ENCODE results near the gene NBEA.

Gene NBEA

DNA sequence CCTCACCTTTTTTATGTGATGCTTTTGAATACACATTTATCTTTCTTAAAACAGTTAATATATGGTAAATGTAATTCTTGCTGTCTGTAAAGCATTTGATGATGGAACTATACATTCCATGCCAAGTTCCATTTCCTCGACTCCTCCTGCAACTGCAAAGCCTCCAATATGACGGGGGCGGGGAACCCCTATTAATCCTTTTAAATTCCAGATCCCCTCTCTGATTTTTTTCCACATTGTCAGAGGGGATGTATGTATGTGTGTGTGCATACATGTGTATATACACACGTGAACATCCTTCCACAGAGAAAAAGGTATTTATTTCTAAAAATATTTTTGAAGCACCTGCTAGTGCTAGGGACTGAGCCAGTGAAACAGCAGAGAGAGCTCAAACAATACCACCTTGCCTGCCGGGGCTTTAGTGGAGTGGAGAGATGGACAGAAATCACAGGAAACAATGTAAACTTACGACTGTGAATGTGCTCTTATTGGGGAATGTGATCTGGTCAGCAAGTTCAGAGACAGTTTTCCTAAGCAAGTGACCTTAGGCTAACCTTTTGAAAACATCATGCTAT lies 559.7 kb downstream of the NBEA start:
- DNase-seq (ENCODE audit: low spot score): no peak

DNA sequence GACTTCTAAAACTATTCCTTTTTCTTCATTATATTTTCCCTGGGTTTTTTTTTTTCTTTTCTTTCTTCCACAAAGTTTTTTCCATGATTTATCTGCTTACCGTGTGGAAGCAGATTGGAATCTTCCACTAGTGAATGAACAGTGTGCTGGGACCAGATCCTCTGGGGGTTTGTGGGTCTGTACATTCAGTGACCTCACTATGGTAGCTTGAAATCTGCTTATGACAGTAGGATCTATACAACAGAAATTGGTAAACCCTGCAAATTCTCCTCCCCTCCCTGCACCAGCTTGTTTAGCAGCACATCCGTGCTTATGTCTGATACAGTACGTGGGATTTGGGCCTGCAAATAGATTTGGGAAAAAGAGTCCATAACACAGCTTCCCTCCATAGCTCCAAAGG lies 560.4 kb downstream of the NBEA start:
- no peak for DNase-seq (ENCODE audit: low spot score)

DNA sequence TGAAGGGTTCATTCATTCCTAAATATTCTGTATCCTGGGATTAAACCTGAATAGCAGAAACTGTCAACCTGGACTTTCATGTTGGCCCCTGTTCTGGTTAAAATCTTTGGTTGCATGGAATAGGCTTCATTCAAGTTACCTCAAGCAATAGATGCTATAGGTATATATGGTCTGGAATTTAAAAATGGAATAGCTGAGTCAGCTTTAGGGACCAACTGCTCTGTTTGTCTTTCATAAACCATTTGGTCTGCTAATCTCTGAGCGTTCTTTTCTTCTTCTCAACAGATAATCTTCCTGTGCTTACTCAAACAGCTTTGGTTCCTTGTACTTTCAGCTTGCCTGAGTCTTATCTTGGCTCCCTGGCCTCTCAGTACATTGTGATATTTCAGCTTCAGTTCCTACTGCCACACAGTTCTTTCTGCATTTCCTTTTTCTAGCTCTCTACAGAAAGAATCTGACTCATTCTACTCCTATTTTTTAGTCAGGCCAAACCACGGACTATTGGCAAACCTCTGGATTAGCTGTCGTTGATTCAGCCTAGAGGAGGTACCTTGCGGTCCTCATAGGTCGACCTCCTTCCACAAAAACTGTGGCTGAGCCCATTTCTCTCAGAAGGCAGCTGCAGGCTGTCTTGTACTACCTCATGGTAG lies 570.3 kb downstream of the NBEA start:
- peak; percentile 80 for DNase-seq (ENCODE audit: low spot score)

DNA sequence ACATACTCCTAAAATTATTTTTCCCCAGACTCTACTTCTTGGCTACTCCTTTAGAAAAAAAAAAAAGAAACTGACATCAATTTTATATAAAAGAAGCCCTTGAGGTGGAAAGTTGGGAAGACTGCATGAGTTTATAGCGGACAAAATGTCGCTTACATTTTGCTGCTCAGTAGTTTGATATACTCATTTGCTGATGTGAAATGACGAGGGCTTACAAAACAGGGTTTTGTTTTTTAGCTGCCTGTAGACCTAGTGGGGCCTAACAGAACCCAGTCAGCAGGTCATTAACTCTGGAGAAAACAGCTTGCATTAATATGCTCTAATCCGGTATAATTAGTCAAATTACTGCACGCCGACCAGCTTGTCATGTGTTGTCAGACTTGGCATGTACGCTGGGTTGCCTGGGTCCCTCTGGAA lies 572.0 kb downstream of the NBEA start:
- DNase-seq (ENCODE audit: low spot score): no peak

DNA sequence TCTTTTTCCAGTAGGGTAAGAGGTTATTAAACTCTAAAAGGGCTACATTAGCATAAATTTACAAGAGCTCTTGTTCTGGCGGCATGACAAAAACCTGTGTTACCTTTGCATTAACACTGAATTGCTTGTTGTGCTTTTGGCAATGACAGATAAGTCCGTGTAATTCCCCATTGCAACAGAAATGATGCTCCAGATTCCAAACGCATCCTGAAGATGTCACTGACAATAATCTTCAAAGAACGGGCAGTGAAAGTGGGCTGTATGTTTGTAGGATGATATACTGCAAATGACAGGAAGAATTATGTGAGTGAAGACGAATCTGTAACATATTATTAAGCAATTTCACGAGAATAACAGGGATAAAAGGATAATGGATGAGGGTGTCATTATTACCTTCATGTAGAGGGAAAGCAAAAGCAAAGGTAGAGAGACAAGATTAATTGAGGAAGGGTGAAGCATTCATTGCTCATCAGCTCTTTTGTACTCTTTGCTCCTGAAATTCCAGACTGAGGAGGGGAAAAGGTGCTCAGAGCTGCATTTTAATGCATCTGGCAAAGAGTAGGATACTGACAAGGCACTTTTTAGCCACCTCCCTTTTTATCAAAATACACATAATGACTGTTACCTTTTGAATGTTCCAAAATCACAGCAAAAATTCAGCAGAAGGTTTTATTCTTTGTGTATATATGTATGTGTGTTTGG lies 572.9 kb downstream of the NBEA start:
- DNase-seq (ENCODE audit: low spot score): no peak

DNA sequence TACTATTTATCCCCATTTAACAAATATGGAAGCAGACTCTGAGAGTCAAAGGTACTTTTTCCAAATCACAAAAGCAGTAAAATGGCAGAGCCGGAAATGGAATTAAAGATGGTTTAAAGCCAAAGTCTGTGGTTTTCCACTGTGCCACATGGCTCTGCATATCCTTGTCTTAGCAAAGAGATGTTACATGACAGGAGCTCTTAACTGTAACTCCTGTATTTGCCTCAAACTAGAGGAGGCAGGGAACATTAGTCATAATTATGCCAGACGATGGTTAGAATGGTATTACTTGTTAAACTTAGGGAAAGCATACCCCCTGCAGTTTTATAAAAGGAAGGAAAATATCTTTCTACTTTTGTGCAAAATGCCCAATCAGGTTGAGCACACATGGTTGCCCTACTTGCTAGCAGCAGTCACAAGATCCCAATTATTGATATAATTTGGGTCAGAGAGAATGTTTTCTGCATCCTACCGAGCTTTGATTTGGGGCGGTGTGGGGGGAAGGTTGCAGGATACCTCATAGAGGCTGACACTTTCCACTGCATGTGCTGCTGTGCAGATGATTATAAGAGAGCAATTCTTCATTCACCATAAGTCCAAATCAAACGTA lies 576.4 kb downstream of the NBEA start:
- DNase-seq (ENCODE audit: low spot score): no peak

DNA sequence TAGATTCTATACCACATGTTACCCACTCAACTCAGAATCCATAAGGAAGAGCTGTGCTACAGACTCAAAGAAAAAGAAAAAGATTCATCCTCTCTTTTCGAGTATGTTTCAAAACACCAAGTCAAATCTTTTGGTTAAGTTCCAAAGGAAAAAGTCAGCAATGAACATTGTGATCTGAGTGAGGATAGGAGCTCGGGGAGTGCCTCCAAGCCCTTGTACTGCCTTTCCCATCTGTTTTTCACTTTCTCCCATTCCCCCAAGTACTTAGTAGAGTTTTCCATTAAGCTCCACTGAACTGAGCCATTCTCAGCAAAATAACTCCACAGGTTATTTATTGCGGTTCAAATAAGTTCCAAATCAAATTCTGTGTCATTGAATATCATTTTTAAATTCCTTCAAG lies 582.1 kb downstream of the NBEA start:
- DNase-seq (ENCODE audit: low spot score): no peak

DNA sequence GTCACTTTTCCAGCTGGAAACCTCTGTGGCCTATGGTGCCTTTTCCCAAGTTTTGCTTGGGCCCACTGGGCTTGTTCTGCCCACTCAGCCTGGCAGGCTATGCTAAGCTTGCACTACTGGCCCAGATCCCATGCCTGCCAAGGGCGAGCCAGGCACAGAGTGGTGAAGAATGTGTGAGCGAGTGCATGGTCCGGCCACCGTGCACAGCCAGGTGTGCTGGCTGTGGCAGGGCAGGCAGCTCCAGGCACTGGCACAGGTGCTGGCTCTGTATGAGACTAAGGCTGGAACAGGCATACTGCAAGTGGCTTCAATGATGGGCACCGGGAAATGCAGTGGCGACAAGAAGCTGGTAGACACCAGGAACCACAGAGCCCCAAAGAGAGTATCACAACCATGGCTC lies 584.5 kb downstream of the NBEA start:
- DNase-seq (ENCODE audit: low spot score): no peak

DNA sequence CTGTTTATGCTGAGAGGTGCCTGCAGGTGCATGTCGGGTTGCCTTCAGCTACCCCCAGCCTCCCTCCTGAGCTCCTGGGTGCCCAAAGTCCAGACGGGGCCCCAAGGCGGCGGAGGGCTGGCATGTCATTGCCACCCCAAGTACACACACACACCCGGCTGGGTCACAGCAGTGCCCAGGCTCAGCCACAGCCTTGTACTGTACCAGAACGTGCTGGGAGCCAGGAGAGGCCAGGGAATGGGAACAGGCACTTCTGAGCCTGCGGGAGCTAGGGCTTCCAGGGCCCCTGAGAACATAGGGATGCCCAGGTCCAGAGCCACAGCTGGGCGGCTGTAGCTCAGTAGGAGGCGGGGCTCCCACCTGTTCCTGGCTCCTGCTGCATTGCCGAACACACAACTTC lies 585.4 kb downstream of the NBEA start:
- no peak for DNase-seq (ENCODE audit: low spot score)

DNA sequence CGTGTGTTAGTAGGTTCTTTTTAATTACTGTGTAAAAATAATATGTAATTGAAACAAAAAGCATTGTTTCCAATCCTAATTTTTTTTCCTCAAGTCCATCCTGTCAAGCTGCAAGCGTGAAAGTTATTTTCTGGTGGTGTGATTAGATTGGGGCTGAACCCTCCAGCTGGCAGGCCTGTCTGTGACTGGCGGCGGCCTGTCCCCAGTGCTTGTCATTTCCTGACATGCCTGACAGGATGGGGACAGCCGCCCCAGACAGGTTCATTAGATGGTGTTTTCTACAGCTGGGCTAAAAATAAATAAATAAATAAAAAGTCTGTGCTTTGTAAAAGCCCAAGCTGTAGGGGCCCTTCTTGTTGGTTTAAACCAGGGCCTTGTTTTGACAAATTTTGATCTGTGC lies 588.1 kb downstream of the NBEA start:
- DNase-seq (ENCODE audit: low spot score): no peak

DNA sequence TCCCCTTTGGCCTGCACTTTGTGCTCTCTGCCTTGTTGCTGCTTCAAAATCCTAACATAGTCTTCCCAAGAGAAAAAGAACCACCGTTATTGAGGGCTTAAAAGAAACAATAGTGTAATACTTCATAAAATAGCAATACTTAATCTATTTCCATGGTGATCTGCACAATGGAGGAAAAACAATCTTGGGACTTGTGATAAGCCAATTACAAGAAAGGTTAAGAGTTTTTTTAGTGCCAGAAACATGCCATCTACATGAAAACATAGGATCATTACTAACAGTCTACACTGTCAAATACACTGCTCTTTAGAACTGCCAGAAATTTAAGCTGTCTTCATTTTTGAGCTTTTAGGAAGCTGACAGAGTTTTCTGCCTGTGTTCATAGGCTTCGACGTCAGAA lies 588.5 kb downstream of the NBEA start:
- DNase-seq (ENCODE audit: low spot score): no peak

DNA sequence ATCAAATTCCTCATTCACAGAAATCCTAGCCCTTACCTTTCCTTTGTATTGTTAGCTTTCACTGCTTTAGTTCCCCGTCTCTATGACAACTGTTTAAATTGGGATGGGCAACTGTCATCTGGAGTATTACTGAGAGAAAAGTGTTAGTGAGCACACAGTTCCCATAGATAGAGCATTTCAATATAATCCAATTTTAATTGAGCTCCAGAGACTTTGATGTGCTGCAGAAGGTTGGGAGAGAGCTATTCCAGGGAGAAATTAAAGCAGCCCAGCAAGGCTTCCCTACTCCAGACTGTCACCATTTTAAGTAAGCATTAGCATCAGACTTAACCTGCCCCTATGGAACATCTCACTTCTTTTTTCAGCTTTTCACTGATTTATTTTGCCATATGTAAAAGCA lies 589.5 kb downstream of the NBEA start:
- no peak for DNase-seq (ENCODE audit: low spot score)

DNA sequence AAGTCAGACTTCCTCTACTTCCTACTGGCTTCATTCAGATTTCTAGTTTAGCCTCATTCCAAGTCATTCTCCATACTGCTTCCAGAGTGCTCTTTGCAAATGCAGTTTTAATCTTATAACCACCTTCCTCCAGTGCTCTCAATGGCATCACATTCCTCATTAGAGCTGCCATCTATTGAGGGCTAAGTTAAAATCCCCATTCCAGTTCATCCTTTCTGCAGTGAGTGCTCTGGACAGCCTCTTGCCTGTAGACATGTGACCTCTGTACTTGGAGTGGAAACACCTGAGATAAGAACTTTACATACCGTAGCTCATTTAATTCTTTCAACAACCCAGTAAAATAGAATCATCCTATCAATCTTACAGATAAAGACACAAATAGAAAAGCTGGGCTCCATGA lies 592.3 kb downstream of the NBEA start:
- no peak for DNase-seq (ENCODE audit: low spot score)

DNA sequence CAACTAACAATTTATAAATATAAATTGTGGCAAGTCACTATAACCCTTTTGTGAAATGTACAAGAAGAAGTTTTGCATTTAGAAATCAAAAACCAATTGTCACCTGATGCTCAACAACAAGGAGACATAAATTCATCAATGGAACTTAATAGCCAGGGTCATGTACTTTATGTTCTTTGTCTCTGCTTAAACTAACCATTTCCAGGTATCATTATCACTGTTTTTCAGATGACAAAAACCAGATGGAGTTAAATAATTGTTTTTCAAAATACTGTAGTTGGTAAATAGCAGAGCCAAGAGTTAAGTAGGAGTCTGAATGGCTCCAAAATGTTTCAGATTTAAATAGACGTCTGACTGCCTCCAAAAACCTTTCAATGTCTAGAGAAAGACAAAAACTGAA lies 606.7 kb downstream of the NBEA start:
- no peak for DNase-seq (ENCODE audit: low spot score)

DNA sequence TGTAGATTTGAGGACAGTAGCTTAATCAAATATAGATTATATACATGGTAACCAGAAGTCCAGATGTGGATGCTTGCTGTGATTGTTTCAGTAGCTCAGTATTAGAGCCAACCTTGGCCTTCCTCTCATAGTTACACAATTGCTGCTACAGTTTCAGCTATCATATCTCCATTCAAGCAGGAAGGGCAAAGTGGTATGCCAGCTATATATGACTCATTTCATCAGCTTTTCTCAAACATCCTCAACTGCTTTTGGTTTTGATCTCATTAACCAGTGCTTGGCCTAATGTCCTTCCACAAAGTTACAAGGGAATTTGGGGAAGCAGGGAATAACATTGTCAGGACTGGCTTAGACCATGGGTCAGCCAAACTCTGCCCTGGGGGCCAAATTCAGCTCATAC lies 607.4 kb downstream of the NBEA start:
- DNase-seq (ENCODE audit: low spot score): peak; percentile 84

DNA sequence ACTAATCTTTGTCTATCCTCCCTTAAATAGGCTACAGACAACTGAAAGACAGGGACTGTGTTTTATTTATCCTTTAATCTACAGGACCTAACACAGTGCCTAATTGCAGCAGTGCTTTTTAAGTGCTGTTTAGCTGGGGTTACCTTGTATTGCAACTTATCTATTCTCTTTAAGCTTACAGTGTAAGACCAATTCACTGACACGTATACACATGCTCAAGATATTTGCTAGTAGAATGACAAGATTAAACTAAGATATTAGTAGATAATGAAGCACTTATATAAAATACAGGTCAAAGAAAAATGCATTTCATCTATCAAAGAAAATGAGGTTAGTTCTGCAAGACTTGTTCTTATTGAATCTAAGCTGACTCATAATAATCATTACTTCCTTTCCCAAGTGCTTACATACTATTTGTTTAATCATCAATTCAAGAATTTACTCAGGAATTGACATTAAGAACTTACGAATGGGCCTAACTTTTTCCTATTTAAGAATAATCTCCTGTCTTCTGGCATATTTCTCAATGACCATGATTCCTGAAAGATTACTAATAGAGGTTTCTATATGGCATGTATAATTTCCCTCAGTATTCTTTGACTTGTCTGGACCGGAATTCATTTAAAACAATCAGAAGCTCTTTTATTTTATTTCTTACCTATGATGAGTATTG lies 610.2 kb downstream of the NBEA start:
- peak; percentile 39 for DNase-seq (ENCODE audit: low spot score)

DNA sequence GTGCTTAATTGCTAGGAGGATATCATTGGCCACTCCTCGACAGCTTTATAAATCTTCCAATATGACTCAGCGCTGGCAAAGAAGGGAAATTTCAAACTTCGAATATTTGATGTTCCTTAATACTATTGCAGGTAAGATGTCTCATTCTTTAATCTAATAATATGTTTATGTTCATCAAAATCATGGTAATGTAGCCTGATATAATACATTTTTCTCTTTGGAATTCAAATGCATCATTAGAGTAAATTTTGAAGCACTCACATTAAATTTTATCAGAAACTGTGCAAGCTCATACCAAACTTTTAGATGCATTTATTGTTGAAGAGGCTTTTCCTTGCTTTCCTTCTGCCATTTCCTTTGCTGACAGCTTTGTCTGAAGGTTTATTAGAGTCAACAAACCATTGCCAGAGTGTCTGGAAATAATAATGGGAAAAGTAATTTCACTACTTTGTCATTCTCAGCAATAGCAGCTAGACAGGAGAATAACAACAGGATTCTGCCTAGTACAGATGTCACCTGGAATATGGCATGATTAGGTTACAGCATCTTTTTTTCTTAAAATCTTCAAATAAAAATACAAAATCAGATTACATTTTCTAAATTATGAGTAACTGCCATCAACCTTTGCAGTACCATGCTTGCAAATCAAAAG lies 613.0 kb downstream of the NBEA start:
- DNase-seq (ENCODE audit: low spot score): no peak

DNA sequence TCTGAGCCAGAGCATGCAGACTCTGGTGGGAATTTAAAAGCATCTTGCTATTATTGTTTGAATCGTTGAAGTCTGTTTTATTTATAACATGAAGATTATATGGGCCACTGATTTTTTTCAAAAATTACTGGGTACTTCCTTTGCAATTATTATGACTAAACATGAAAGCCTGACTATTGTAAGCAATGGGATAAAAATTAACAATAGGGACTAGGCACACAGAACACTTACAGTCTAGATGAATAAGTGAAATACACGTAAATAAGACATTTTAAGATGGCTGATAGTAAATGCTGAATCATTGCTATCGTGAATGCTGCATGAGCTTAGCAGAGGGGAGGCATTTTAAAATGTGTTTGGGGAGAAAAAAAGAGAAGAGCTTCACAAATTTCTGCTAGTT lies 615.4 kb downstream of the NBEA start:
- DNase-seq (ENCODE audit: low spot score): peak; percentile 6

DNA sequence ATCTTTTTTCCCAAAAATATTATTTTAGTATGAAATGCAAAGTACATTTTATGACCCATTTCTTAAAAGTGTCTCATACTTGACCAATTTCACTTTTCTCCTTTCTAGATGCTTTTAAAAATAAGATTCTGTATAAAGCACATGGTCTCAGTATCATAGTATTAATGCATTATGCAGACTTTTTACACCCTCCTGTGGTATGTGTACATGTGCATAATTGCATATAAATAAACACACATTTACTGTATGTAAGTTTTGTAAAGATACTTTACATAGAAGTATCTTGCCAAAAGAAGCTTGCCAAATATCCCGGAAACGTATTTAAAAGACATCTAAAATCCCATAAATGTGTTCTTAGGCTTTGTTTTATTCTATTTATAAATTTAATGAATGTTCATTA lies 619.5 kb downstream of the NBEA start:
- DNase-seq (ENCODE audit: low spot score): no peak

DNA sequence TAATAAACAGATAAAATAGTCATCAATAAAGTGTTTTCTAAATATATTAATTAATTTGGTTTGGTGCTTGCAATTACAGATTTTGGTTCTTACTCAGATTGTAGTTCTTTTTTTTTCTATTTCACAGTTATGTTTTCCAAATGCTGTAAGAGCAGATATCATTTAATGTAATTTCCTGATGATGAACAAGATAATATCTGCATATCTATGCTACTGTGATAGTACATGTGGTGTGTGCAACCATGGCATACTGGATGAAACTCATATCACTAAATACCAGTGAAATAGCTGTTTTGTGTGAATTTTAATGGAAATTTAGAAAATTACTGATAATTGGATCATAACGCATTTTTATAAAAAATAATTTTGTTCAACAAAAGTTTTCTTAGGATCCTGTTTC lies 623.2 kb downstream of the NBEA start:
- no peak for DNase-seq (ENCODE audit: low spot score)

DNA sequence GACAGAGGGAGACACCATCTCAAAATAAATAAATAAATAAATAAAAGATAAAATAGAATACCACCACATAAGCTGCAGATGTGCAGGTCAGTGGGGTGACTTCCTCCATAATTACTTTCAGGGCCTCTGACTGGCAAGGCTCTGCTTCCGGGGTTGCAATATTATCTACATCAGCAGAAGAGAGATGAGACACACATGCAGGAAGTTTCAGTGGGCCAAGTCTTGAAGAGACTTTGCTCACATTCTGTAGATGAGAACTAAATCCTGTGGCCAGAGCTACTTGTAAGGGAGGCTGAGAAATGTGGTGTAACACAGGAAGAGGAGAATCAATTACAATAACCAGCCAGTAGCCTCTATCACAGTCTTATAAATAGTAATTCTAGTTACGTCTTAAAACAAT lies 624.3 kb downstream of the NBEA start:
- no peak for DNase-seq (ENCODE audit: low spot score)

DNA sequence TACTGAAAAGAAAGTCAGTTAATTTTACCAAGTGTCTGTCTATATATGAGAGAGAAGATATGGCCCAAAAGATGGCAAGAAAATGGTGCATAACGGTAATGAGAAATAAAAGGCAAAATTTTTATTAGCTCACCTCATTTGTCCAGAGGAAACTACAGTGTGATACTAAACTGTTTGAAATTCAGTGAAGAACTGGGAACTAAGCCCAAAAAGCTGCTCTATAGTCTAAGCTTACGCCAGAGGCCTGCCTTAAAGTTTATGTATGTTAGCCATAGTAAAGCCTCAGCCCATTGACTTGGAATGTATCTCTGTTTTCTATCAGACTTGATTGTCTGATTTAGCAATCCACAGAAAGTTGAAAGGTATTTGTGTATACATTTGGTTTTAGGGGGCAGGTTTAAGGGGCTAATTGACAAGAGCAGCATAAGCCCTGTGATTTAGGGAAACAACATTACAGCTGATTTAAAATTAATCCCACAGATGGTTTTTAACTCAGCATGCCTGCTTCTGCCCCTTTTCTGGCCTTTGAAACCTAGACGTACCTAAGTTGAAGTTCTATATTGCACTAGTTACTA lies 625.4 kb downstream of the NBEA start:
- no peak for DNase-seq (ENCODE audit: low spot score)
